Peyer's patch (tissue), 4 donors: ENCODE results near the gene PUSL1. TPM values are rescaled to one million over a fixed set of nuclear protein-coding genes. Genes with fewer than 3 reads are reported as not detected.

ENCODE experiments used
- DNase-seq, 3 donors: peaks; one replicate each; pipeline ENCODE4 v3.0.0-alpha.2; 2017 to 2019
- H3K27ac ChIP-seq, 4 donors: fragments of 200-600 bp; sonication (generic); one replicate each; pipeline ENCODE4 v1.5.1; 2016 to 2019
- H3K27me3 ChIP-seq, 2 donors: fragments of 200-600 bp; sonication (generic); one replicate each; pipeline ENCODE4 v1.5.1; 2019
- H3K36me3 ChIP-seq, 3 donors: fragments of 200-600 bp; sonication (generic); one replicate each; pipeline ENCODE4 v1.5.1; 2016 to 2019
- H3K4me1 ChIP-seq, 4 donors: fragments of 200-600 bp; sonication (generic); one replicate each; pipeline ENCODE4 v1.5.1; 2016 to 2019
- H3K4me3 ChIP-seq, 4 donors: fragments of 200-600 bp; sonication (generic); 1 replicate in 3 of 4; 2 replicates in 1 of 4; pipeline ENCODE4 v1.5.1; 2016 to 2019; ENCODE audit warnings: mild to moderate bottlenecking in 1 of 4
- H3K9me3 ChIP-seq, 4 donors: fragments of 200-600 bp; sonication (generic); one replicate each; pipeline ENCODE4 v1.5.1; 2016 to 2019; ENCODE audit warnings: mild to moderate bottlenecking in 1 of 4
- CTCF ChIP-seq, 6 experiments: fragments of 450-650 bp in 4 of 6; fragments of 200-600 bp in 2 of 6; sonication (generic) in 1 of 6; IDR thresholded peaks; one replicate each; pipeline ENCODE4 v1.5.1; 2017 to 2019; ENCODE audit warnings: antibody characterized with exemption in 6 of 6, mild to moderate bottlenecking in 3 of 6, moderate library complexity in 1 of 6
- POLR2A ChIP-seq, 2 donors: fragments of 450-650 bp; IDR thresholded peaks; one replicate each; pipeline ENCODE4 v1.5.1; 2017; ENCODE audit warnings: antibody characterized with exemption in 2 of 2, mild to moderate bottlenecking in 2 of 2, moderate library complexity in 2 of 2
- total RNA-seq, 4 donors: library from RNA; depleted of rRNA; stranded (reverse); fragments of >200 nt; gene quantifications; one replicate each; pipeline ENCODE4 v1.1.0, GENCODE V29; 2016

The PUSL1 gene
- total RNA-seq, 4 donors from 2014 or later: 12.4 to 38.9 (median 24.4) TPM

- DNase-seq: no peak
- H3K4me3 ChIP-seq: no peak overlapping the region
- no peaks in the 10 kb centered on the region for H3K27me3 ChIP-seq
- TF ChIP-seq POLR2A (IDR thresholded peaks at IDR 0.05): no peak
- H3K4me1 ChIP-seq: peaks cover 0 to 11% (median 5%) of the 10 kb centered on the region in 4 donors
- no peak overlapping the region for H3K27ac ChIP-seq
- no peaks in the 10 kb centered on the region for H3K9me3 ChIP-seq
- peaks cover 0 to 49% (median 0%) of the 10 kb centered on the region in 3 donors for H3K36me3 ChIP-seq
Measured at GRCh38 chr1:1335792-1336248, 27.4 kb downstream of the PUSL1 start.

- Histone ChIP-seq H3K9me3 (no peaks in the 10 kb centered on the region), H3K27ac (no peak overlapping the region), H3K36me3 (peaks cover 0 to 53% (median 0%) of the 10 kb centered on the region in 3 donors), H3K4me1 (peaks cover 0 to 11% (median 2%) of the 10 kb centered on the region in 4 donors), H3K4me3 (no peak overlapping the region), H3K27me3 (no peaks in the 10 kb centered on the region)
- TF ChIP-seq CTCF (IDR thresholded peaks at IDR 0.05) (no peak), POLR2A (IDR thresholded peaks at IDR 0.05) (no peak)
- DNase-seq: no peak
Measured at GRCh38 chr1:1336446-1336845, 28.0 kb downstream of the PUSL1 start.

GRCh38 chr1:1336931-1337792 lies 28.8 kb downstream of the PUSL1 start:
- peaks cover 0 to 60% (median 0%) of the 10 kb centered on the region in 3 donors for H3K36me3 ChIP-seq

GRCh38 chr1:1337793-1338147 lies 29.4 kb downstream of the PUSL1 start:
- Histone ChIP-seq H3K27ac (no peak overlapping the region), H3K36me3 (peaks cover 0 to 60% (median 0%) of the 10 kb centered on the region in 3 donors)

More at GRCh38 chr1:1336931-1337792, 28.8 kb downstream of the PUSL1 start:
- DNase-seq: no peak
- Histone ChIP-seq H3K9me3 (no peaks in the 10 kb centered on the region), H3K27me3 (no peaks in the 10 kb centered on the region), H3K27ac (no peak overlapping the region), H3K4me1 (peaks cover 0 to 11% (median 2%) of the 10 kb centered on the region in 4 donors), H3K4me3 (no peak overlapping the region)
- TF ChIP-seq POLR2A (IDR thresholded peaks at IDR 0.05) (no peak), CTCF (IDR thresholded peaks at IDR 0.05) (no peak)

GRCh38 chr1:1338278-1338677 lies 29.9 kb downstream of the PUSL1 start:
- Histone ChIP-seq H3K4me1 (peaks cover 0 to under 1% (median 0%) of the 10 kb centered on the region in 4 donors), H3K9me3 (no peaks in the 10 kb centered on the region), H3K4me3 (no peak overlapping the region), H3K27me3 (no peaks in the 10 kb centered on the region), H3K27ac (no peak overlapping the region), H3K36me3 (peaks cover 0 to 60% (median 0%) of the 10 kb centered on the region in 3 donors)
- no peak for DNase-seq
- no peak for TF ChIP-seq POLR2A (IDR thresholded peaks at IDR 0.05)
- no peak for TF ChIP-seq CTCF (IDR thresholded peaks at IDR 0.05)

More at GRCh38 chr1:1337793-1338147, 29.4 kb downstream of the PUSL1 start:
- Histone ChIP-seq H3K27me3 (no peaks in the 10 kb centered on the region), H3K9me3 (no peaks in the 10 kb centered on the region), H3K4me3 (no peak overlapping the region), H3K4me1 (peaks cover 0 to 5% (median under 1%) of the 10 kb centered on the region in 4 donors)
- DNase-seq: peak in 2 of 3 donors; percentile 68 to 80
- TF ChIP-seq CTCF (IDR thresholded peaks at IDR 0.05) (no peak), POLR2A (IDR thresholded peaks at IDR 0.05) (no peak)

GRCh38 chr1:1340185-1340584 lies 31.8 kb downstream of the PUSL1 start:
- no peak overlapping the region for H3K4me3 ChIP-seq
- H3K9me3 ChIP-seq: no peaks in the 10 kb centered on the region
- H3K27ac ChIP-seq: no peak overlapping the region
- TF ChIP-seq POLR2A (IDR thresholded peaks at IDR 0.05) (no peak), CTCF (IDR thresholded peaks at IDR 0.05) (no peak)
- H3K4me1 ChIP-seq: peaks cover 0 to 14% (median 3%) of the 10 kb centered on the region in 4 donors
- no peak for DNase-seq
- peaks cover 0 to 60% (median 0%) of the 10 kb centered on the region in 3 donors for H3K36me3 ChIP-seq
- no peaks in the 10 kb centered on the region for H3K27me3 ChIP-seq
